ENCODE data around the gene FOXP1.
A peak's percentile ranks its signal among the peaks of the same experiment; 100 is the strongest.

Gene FOXP1

DNA sequence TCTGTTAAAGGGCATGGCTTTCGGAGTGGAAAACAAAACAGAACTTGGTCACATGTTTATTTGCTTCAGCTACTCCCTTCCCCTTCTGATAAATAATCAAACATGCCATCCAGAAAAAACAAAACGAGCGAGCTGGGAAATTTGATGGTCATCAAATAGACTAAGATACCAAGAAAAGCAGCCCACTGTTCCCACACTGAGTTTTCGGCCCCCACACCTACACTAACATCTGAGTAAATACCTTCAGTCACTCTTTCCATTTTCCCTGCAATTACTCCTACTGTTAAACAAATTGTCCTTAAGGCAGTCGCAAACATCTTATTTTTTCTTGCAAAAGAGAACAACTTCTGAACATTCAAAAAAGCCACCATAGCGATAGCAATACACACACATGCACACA, 454.6 kb downstream of the FOXP1 start:
- peak overlapping the region; percentile 96 for H3K4me3 Mint-ChIP-seq
- H3K4me1 Mint-ChIP-seq (ENCODE audit: low read depth) = peaks cover 52% of the 10 kb centered on the region
- H3K27ac Mint-ChIP-seq = peak overlapping the region; percentile 97
- peaks cover 13% of the 10 kb centered on the region for H3K27me3 Mint-ChIP-seq (ENCODE audit: low read depth)
- no peaks in the 10 kb centered on the region for H3K9me3 Mint-ChIP-seq
- peaks cover 4% of the 10 kb centered on the region for H3K36me3 Mint-ChIP-seq (ENCODE audit: low read depth)

DNA sequence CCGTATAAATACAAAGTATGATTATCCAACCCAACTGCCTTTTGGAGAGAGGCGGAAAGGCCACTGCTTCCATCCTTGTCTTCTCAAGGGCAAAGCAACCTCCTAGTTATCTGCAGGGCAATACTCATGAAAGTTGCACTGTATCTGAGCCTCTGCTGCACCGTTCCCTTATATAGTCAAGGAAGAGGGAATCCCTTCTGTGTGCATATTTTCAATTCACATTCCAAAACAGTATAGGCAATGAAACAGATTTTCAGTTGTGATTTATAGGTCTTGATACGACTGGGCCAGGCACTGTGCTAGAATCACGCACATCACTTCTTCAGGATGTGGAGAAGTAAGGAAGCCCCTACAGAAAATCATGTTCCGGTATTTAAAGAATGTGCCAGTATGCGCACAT, 455.7 kb downstream of the FOXP1 start:
- H3K36me3 Mint-ChIP-seq (ENCODE audit: low read depth) = peaks cover 4% of the 10 kb centered on the region
- H3K4me3 Mint-ChIP-seq = peak overlapping the region; percentile 96
- H3K27ac Mint-ChIP-seq = peak overlapping the region; percentile 44
- H3K27me3 Mint-ChIP-seq (ENCODE audit: low read depth) = peaks cover 7% of the 10 kb centered on the region
- H3K4me1 Mint-ChIP-seq (ENCODE audit: low read depth) = peaks cover 47% of the 10 kb centered on the region
- H3K9me3 Mint-ChIP-seq = no peaks in the 10 kb centered on the region

- Mint-ChIP-seq H3K9me3 (no peaks in the 10 kb centered on the region), H3K27ac (peak overlapping the region; percentile 44), H3K27me3 (ENCODE audit: low read depth) (peaks cover 4% of the 10 kb centered on the region), H3K4me1 (ENCODE audit: low read depth) (peaks cover 46% of the 10 kb centered on the region), H3K36me3 (ENCODE audit: low read depth) (peaks cover 4% of the 10 kb centered on the region), H3K4me3 (peak overlapping the region; percentile 96)
Measured at GRCh38 chr3:71127052-71127831, 456.3 kb downstream of the FOXP1 start.

DNA sequence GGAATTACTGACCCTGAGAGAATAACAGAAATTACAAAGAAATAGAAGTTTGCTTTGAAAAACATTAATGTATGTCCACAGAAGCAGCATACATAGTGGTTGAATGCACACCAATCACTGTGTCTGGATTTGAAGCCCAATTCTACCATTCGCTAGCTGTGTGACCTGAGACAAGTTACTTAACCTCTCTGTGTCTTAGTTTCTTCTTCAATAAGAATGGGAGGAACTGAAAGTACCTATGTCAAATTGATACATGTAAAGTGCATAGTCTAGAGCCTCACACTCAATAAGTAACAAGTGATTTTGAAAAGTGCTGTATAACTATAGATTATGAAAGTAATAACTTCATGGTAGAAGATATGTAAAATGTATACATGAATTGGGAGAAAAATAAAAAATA, 457.8 kb downstream of the FOXP1 start:
- peaks cover 38% of the 10 kb centered on the region for H3K4me1 Mint-ChIP-seq (ENCODE audit: low read depth)
- H3K27me3 Mint-ChIP-seq (ENCODE audit: low read depth) = peaks cover 4% of the 10 kb centered on the region
- H3K27ac Mint-ChIP-seq = no peak overlapping the region
- H3K36me3 Mint-ChIP-seq (ENCODE audit: low read depth) = peaks cover 4% of the 10 kb centered on the region
- H3K4me3 Mint-ChIP-seq = no peak overlapping the region
- H3K9me3 Mint-ChIP-seq = no peaks in the 10 kb centered on the region

GRCh38 chr3:71124048-71124447, 459.5 kb downstream of the FOXP1 start:
- H3K4me3 Mint-ChIP-seq = no peak overlapping the region
- peaks cover 7% of the 10 kb centered on the region for H3K36me3 Mint-ChIP-seq (ENCODE audit: low read depth)
- H3K27ac Mint-ChIP-seq = no peak overlapping the region
- no peaks in the 10 kb centered on the region for H3K9me3 Mint-ChIP-seq
- peaks cover 42% of the 10 kb centered on the region for H3K4me1 Mint-ChIP-seq (ENCODE audit: low read depth)
- peaks cover 2% of the 10 kb centered on the region for H3K27me3 Mint-ChIP-seq (ENCODE audit: low read depth)

DNA sequence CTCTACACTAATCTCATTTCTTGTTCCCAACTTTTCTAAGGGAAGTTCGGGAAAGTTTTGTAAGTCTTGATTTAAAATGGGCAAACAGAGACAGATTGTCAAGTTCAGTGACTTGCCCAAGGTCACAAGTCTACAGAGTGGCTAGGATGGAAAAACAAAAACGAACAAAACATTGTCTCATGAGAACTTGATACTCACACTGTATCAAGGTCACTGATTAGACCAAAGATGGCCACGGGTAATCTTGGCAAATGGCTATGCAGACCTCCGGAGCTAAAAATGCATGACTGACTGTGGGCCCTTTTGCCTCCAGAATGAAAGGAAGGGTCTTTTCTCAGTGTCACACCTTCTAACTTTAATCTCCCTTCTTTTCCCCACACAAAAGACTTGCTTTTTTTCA, 460.9 kb downstream of the FOXP1 start:
- Mint-ChIP-seq H3K4me1 (ENCODE audit: low read depth) (peaks cover 42% of the 10 kb centered on the region), H3K9me3 (no peaks in the 10 kb centered on the region), H3K27ac (no peak overlapping the region), H3K4me3 (no peak overlapping the region), H3K36me3 (ENCODE audit: low read depth) (peaks cover 14% of the 10 kb centered on the region), H3K27me3 (ENCODE audit: low read depth) (no peaks in the 10 kb centered on the region)

GRCh38 chr3:71121429-71122167, 461.9 kb downstream of the FOXP1 start:
- Mint-ChIP-seq H3K27me3 (ENCODE audit: low read depth) (no peaks in the 10 kb centered on the region), H3K27ac (no peak overlapping the region), H3K4me3 (no peak overlapping the region), H3K4me1 (ENCODE audit: low read depth) (peaks cover 39% of the 10 kb centered on the region), H3K36me3 (ENCODE audit: low read depth) (peaks cover 21% of the 10 kb centered on the region), H3K9me3 (no peaks in the 10 kb centered on the region)

GRCh38 chr3:71120012-71120411, 463.5 kb downstream of the FOXP1 start:
- H3K27me3 Mint-ChIP-seq (ENCODE audit: low read depth) = no peaks in the 10 kb centered on the region
- no peak overlapping the region for H3K4me3 Mint-ChIP-seq
- H3K36me3 Mint-ChIP-seq (ENCODE audit: low read depth) = peaks cover 21% of the 10 kb centered on the region
- H3K9me3 Mint-ChIP-seq = no peaks in the 10 kb centered on the region
- H3K4me1 Mint-ChIP-seq (ENCODE audit: low read depth) = peaks cover 31% of the 10 kb centered on the region
- H3K27ac Mint-ChIP-seq = no peak overlapping the region

DNA sequence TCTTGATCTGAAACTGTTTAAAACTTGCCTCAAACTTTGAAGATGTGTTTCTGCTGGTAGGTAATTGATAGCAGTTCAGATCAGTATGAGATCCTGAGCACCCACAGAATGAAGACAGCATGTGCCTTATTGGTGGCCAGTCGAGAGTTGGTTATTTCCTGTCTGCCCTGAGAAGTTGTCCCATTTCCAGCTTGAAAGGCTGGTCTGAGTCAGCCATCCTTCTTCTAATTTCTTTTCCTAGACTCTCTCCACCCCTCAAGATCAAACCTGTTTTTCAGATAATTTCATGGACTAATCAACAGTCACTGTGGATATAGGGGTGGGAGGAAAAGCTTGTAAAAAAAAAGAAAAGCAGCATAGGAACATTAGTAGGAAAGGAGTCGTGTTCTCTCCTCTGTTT, 464.4 kb downstream of the FOXP1 start:
- H3K36me3 Mint-ChIP-seq (ENCODE audit: low read depth) = peaks cover 23% of the 10 kb centered on the region
- no peak overlapping the region for H3K4me3 Mint-ChIP-seq
- peaks cover 33% of the 10 kb centered on the region for H3K4me1 Mint-ChIP-seq (ENCODE audit: low read depth)
- no peaks in the 10 kb centered on the region for H3K27me3 Mint-ChIP-seq (ENCODE audit: low read depth)
- no peak overlapping the region for H3K27ac Mint-ChIP-seq
- H3K9me3 Mint-ChIP-seq = no peaks in the 10 kb centered on the region

DNA sequence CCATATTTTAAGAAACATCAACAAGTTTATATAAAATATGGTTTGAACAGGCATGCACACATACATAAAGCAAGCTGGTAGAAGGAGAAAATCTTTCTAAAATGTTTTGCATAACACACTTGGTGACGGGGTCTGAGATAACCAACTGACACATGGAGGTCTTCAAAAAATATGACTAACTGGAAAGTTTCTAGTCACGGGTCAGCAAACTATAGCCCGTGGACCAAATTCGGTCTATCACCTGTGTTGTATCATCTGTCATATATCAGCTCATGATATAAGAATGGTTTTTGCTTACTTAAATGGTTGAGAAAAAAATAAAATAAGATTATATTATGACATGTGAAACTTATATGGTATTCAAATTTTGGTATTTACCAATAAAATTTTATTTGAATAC, 465.1 kb downstream of the FOXP1 start:
- Mint-ChIP-seq H3K4me3 (no peak overlapping the region), H3K27ac (no peak overlapping the region), H3K36me3 (ENCODE audit: low read depth) (peaks cover 23% of the 10 kb centered on the region), H3K4me1 (ENCODE audit: low read depth) (peaks cover 33% of the 10 kb centered on the region), H3K9me3 (no peaks in the 10 kb centered on the region), H3K27me3 (ENCODE audit: low read depth) (no peaks in the 10 kb centered on the region)

GRCh38 chr3:71117572-71118247, 465.8 kb downstream of the FOXP1 start:
- Mint-ChIP-seq H3K27ac (no peak overlapping the region), H3K4me3 (no peak overlapping the region), H3K4me1 (ENCODE audit: low read depth) (peaks cover 30% of the 10 kb centered on the region), H3K9me3 (no peaks in the 10 kb centered on the region), H3K27me3 (ENCODE audit: low read depth) (no peaks in the 10 kb centered on the region), H3K36me3 (ENCODE audit: low read depth) (peaks cover 25% of the 10 kb centered on the region)

DNA sequence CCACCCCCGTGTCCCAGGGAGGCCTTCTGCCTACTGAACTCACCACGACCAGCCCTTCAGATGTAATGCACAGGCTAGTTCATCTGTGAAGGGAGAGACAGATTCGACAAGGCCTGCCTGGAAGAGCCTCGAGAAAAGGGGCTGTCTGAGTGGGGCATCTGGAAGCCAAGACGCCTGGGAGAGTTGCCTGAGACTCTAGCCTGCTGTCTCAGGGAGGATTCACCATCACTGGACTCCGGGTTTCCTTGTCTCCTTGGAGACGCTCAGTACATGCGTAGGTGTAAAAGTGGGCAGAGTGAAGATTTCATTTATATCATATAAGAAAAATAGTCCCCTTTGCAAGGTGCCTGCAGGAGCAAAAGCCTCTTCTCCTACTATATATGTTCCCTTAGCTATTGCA, 468.9 kb downstream of the FOXP1 start:
- Mint-ChIP-seq H3K27ac (no peak overlapping the region), H3K4me3 (no peak overlapping the region), H3K4me1 (ENCODE audit: low read depth) (peaks cover 28% of the 10 kb centered on the region), H3K36me3 (ENCODE audit: low read depth) (peaks cover 45% of the 10 kb centered on the region), H3K9me3 (no peaks in the 10 kb centered on the region), H3K27me3 (ENCODE audit: low read depth) (no peaks in the 10 kb centered on the region)

GRCh38 chr3:71112576-71112975, 471.0 kb downstream of the FOXP1 start:
- peaks cover 40% of the 10 kb centered on the region for H3K36me3 Mint-ChIP-seq (ENCODE audit: low read depth)
- H3K27ac Mint-ChIP-seq = no peak overlapping the region
- H3K27me3 Mint-ChIP-seq (ENCODE audit: low read depth) = no peaks in the 10 kb centered on the region
- H3K4me1 Mint-ChIP-seq (ENCODE audit: low read depth) = peaks cover 19% of the 10 kb centered on the region
- H3K9me3 Mint-ChIP-seq = no peaks in the 10 kb centered on the region
- H3K4me3 Mint-ChIP-seq = no peak overlapping the region

DNA sequence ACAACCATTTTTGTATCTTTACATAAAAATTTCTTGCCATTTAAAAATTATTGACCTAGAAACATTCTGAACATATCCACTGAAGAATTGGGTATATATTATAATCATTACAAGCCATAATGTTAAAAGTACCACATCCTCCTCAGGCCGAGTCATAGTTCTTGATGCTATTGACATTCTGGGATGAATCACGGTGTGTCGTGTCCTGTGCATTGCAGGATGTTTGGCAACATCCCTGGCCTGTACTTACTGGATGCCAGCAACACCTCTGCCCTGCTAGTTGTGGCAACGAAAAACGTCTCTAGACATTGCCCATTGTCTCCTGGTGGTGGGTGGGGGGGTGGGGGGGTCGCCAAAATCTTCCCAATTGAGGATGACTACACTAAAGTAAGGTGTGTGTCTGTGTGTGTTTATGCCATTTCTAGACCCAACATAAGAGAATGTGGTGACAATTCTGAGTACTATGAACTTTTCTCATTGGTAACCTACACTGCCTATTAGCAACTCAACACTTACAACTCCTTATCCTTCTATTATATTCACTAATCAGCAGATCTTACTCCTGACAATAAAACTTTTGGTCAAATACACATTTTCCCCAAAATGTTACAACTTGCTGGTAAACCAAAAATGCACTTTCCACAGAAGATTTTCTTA, 471.6 kb downstream of the FOXP1 start:
- no peak overlapping the region for H3K27ac Mint-ChIP-seq
- H3K36me3 Mint-ChIP-seq (ENCODE audit: low read depth) = peaks cover 35% of the 10 kb centered on the region
- H3K9me3 Mint-ChIP-seq = no peaks in the 10 kb centered on the region
- H3K27me3 Mint-ChIP-seq (ENCODE audit: low read depth) = no peaks in the 10 kb centered on the region
- H3K4me3 Mint-ChIP-seq = no peak overlapping the region
- H3K4me1 Mint-ChIP-seq (ENCODE audit: low read depth) = peaks cover 19% of the 10 kb centered on the region
